ENCODE results near the gene USP7. TPM values are rescaled to one million over a fixed set of nuclear protein-coding genes. Genes with fewer than 3 reads are reported as not detected.

The USP7 gene
- total and polyA plus RNA-seq, 10 of the 15 experiments (the other 5 are each of a cell fraction or from before 2014, with no cell fraction given): 16.2 to 133 (median 60.5) TPM

DNA sequence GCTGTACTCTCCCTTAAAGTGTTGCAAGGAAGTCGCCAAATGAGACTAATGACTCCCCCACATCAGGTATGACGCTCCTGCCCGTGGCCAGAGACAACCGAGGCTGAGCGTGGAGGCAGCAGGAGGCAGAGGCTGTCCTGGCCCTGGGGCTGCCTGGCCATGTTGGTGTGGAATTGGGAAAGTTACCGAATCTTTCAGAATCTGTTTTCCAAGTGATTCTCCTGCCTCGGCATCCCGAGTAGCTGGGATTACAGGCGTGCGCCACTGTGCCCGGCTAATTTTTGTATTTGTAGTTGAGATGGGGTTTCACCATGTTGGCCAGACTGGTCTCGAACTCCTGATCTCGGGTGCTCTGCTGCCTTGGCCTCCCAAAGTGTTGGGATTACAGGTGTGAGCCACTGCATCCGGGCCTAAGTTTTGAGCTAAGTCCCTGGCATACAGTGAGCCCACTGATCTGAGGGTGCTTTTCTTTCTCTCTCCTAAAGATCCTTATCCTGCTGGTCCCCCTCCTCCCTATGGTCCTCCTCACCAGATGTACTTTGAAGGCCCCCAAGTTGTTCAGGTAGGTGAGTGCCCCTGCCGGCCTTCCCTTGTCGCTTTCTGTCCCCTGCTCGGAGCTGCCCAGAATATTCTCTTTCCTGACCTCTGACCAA lies 80.9 kb downstream of the USP7 start (continued):
- TF ChIP-seq, protein P1, sequence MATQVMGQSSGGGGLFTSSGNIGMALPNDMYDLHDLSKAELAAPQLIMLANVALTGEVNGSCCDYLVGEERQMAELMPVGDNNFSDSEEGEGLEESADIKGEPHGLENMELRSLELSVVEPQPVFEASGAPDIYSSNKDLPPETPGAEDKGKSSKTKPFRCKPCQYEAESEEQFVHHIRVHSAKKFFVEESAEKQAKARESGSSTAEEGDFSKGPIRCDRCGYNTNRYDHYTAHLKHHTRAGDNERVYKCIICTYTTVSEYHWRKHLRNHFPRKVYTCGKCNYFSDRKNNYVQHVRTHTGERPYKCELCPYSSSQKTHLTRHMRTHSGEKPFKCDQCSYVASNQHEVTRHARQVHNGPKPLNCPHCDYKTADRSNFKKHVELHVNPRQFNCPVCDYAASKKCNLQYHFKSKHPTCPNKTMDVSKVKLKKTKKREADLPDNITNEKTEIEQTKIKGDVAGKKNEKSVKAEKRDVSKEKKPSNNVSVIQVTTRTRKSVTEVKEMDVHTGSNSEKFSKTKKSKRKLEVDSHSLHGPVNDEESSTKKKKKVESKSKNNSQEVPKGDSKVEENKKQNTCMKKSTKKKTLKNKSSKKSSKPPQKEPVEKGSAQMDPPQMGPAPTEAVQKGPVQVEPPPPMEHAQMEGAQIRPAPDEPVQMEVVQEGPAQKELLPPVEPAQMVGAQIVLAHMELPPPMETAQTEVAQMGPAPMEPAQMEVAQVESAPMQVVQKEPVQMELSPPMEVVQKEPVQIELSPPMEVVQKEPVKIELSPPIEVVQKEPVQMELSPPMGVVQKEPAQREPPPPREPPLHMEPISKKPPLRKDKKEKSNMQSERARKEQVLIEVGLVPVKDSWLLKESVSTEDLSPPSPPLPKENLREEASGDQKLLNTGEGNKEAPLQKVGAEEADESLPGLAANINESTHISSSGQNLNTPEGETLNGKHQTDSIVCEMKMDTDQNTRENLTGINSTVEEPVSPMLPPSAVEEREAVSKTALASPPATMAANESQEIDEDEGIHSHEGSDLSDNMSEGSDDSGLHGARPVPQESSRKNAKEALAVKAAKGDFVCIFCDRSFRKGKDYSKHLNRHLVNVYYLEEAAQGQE (IDR thresholded peaks at IDR 0.05; ENCODE audit: low read depth, low read length): no peak
- TF ChIP-seq ZNF622 (IDR thresholded peaks at IDR 0.05) (no peak), EZH2 (IDR thresholded peaks at IDR 0.05; ENCODE audit: borderline replicate concordance, control insufficient read depth, low read depth, low read length) (no peak)
- TF ChIP-seq, protein P2, sequence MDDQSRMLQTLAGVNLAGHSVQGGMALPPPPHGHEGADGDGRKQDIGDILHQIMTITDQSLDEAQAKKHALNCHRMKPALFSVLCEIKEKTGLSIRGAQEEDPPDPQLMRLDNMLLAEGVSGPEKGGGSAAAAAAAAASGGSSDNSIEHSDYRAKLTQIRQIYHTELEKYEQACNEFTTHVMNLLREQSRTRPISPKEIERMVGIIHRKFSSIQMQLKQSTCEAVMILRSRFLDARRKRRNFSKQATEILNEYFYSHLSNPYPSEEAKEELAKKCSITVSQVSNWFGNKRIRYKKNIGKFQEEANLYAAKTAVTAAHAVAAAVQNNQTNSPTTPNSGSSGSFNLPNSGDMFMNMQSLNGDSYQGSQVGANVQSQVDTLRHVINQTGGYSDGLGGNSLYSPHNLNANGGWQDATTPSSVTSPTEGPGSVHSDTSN (IDR thresholded peaks at IDR 0.05; ENCODE audit: insufficient replicate concordance, low read depth, low read length): no peak

DNA sequence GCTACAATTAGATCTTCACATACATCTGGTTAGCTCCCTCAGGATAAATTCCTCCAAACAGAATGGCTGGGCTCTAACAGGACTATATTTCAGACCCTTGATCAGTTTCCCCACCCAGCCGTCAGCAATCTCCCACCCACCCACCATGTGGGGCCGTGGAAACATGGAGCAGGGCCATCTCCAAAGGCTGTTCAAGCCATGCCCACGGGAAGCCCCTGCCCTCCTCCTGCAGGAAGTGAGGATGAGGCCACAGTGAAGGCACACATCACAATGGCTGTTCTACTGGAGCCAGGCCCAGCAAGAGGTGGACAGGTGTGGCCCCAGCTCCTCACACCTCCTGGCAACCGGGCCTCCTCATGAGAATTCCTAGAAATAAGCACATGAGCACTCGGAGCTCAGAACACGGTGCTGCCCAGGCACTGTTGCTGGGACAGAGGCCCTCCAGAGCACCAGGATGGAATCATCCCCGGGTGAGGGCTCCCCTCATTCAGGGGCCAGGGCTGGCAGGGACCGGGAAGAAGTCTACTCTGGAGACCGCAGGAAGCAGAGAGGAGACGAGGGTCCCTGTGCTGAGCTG lies 81.6 kb downstream of the USP7 start, which contains the start of gene LITAFD:
TSS of gene LITAFD (plus strand) at position 311 of the 577 bp plus-strand sequence. CDS start 2,005 bp downstream, outside the sequence.
- CTCF ChIA-PET: interaction anchor here (0.7 to 5.4 kb wide), 12 partner anchors 9 to 314 kb away, joined by 3 to 72 read pairs (median 17); partner anchors contain the start of genes PMM2 and TMEM186
- in situ Hi-C loops (cut with MboI): loop anchor here (5.0 kb wide), 2 partner anchors 215 to 315 kb away; no protein-coding TSS in a partner anchor
- intact Hi-C loops (cut with micrococcal nuclease; ENCODE audit: unreplicated experiment): no loop called here
- no peak within 1 kb of the TSS for H2AFZ ChIP-seq (ENCODE audit: control insufficient read depth, low read depth, low read length)
- H3K9me3 ChIP-seq (replicated peaks; ENCODE audit: control insufficient read depth, insufficient read depth, low read length): no peaks in the 10 kb centered on the region
- ATAC-seq (no peak), DNase-seq (ENCODE audit: low read depth, low spot score) (no peak), FAIRE-seq (no peak)
- no peak within 1 kb of the TSS for H3K4me3 ChIP-seq
- 60% methylated on average over 10 of the region's 10 CpGs for WGBS (ENCODE audit: insufficient coverage, insufficient replicate concordance, low lambda C conversion rate, missing lambda C conversion rate)
- peaks cover 0 to under 1% of the 10 kb centered on the region in 2 experiments; a peak in 1 of 4 replicates for H3K36me3 ChIP-seq (ENCODE audit: control insufficient read depth in 2 of 2, insufficient read depth in 2 of 2, low read length in 1 of 2)
- BruUV-seq (replicated peaks): no TSS peak
- H4K20me1 ChIP-seq (ENCODE audit: control insufficient read depth, insufficient read depth): no peaks in the 10 kb centered on the region
- no peak within 1 kb of the TSS for H3K4me2 ChIP-seq (ENCODE audit: control insufficient read depth, insufficient read depth)
- H3K27me3 ChIP-seq (replicated peaks in 1 of 2; ENCODE audit: control insufficient read depth in 2 of 2, insufficient read depth in 2 of 2, low read length in 1 of 2): no peaks in the 10 kb centered on the region
- RAD21 ChIA-PET (ENCODE audit: unreplicated experiment): interaction anchor here (0.7 to 4.4 kb wide), 5 partner anchors 9 to 315 kb away, joined by 3 to 44 read pairs (median 17); partner anchors contain the start of gene CARHSP1
- POLR2A ChIA-PET: interaction anchor here (0.5 kb wide), 1 partner anchor 228 kb away, joined by 3 read pairs; no protein-coding TSS in a partner anchor
- H3K27ac ChIP-seq (ENCODE audit: control insufficient read depth, insufficient read depth): no peak within 1 kb of the TSS
- peaks cover 6% of the 10 kb centered on the region for H3K4me1 ChIP-seq (ENCODE audit: control insufficient read depth, insufficient read depth, low read length)
- no peaks in the 10 kb centered on the region for H3K79me2 ChIP-seq (ENCODE audit: control insufficient read depth, insufficient read depth, low read length)
- SMC1A ChIA-PET (ENCODE audit: uncharacterized antibody, unreplicated experiment): interaction anchor here (0.9 to 6.0 kb wide), 10 partner anchors 8 to 316 kb away, joined by 3 to 37 read pairs (median 6); partner anchors contain the start of gene CARHSP1
- H3K9ac ChIP-seq (ENCODE audit: control insufficient read depth, insufficient read depth, low read length): no peak within 1 kb of the TSS
- TF ChIP-seq, protein P3, sequence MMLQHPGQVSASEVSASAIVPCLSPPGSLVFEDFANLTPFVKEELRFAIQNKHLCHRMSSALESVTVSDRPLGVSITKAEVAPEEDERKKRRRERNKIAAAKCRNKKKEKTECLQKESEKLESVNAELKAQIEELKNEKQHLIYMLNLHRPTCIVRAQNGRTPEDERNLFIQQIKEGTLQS (IDR thresholded peaks at IDR 0.05; ENCODE audit: borderline replicate concordance, extremely low read depth, low read depth, low read length): no peak
- TF ChIP-seq, protein P4, sequence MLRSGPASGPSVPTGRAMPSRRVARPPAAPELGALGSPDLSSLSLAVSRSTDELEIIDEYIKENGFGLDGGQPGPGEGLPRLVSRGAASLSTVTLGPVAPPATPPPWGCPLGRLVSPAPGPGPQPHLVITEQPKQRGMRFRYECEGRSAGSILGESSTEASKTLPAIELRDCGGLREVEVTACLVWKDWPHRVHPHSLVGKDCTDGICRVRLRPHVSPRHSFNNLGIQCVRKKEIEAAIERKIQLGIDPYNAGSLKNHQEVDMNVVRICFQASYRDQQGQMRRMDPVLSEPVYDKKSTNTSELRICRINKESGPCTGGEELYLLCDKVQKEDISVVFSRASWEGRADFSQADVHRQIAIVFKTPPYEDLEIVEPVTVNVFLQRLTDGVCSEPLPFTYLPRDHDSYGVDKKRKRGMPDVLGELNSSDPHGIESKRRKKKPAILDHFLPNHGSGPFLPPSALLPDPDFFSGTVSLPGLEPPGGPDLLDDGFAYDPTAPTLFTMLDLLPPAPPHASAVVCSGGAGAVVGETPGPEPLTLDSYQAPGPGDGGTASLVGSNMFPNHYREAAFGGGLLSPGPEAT (IDR thresholded peaks at IDR 0.05; ENCODE audit: low read depth): no peak

Data from GM12878 (cell line).